HG03378 (cell line): Measurements from ENCODE around the gene INPP5A.
"Not testable (repeated sequence)": the region's sequence is repeated elsewhere in the genome, so short reads cannot be mapped to it uniquely, and the experiment has no call there.

Experiments used
- ATAC-seq: cut with Tn5 transposase; IDR thresholded peaks from one replicate; pipeline ENCODE4 v1.9.1; 2021; ENCODE audit warnings: mild to moderate bottlenecking, moderate library complexity; ENCODE audit not compliant: unreplicated experiment

The INPP5A gene

GRCh38 chr10:132825783-132826523 is 288.4 kb downstream of the INPP5A start:
- not testable (repeated sequence) for ATAC-seq

GRCh38 chr10:132826524-132827422 is 289.2 kb downstream of the INPP5A start:
- no peak for ATAC-seq

GRCh38 chr10:132827423-132827789 is 289.8 kb downstream of the INPP5A start:
- ATAC-seq = no peak

- no peak for ATAC-seq
Measured at GRCh38 chr10:132827861-132828539, 290.4 kb downstream of the INPP5A start.

- ATAC-seq = no peak
Measured at GRCh38 chr10:132828681-132829080, 291.1 kb downstream of the INPP5A start.

- no peak for ATAC-seq
Measured at GRCh38 chr10:132829403-132829802, 291.8 kb downstream of the INPP5A start.

GRCh38 chr10:132832186-132832969 is 294.8 kb downstream of the INPP5A start:
- ATAC-seq = no peak
